T47D (cell line): ENCODE data around the gene ZNF511.

Experiments used
- DNase-seq, 2 experiments: peaks; one replicate each; pipeline versions ENCODE4 v3.0.0 to v3.0.0-alpha.2; 2011 to 2012; ENCODE audit warnings: low read depth in 1 of 2, low spot score in 1 of 2
- JUND ChIP-seq: IDR thresholded peaks from 2 replicates; pipeline ENCODE4 v1.6.1; 2012; ENCODE audit warnings: low read depth
- in situ Hi-C: cut with HindIII; loops from 2 replicates; pipeline ENCODE4 v1.10.0; 2016; ENCODE audit warnings: low sequenced_read_pairs, low pct_unique_long_range_greater_than_20kb

The ZNF511 gene

GRCh38 chr10:133353202-133353959, 44.7 kb downstream of the ZNF511 start:
- TF ChIP-seq JUND = no peak
- in situ Hi-C loops = no loop called here
- DNase-seq = no peak

- in situ Hi-C loops = no loop called here
- no peak for DNase-seq
- TF ChIP-seq JUND = no peak
These were observed 45.4 kb downstream of the ZNF511 start for GRCh38 chr10:133353988-133354605.

- no peak for DNase-seq
- TF ChIP-seq JUND = no peak
- in situ Hi-C loops = no loop called here
These were observed 46.0 kb downstream of the ZNF511 start for GRCh38 chr10:133354672-133355240.

- in situ Hi-C loops = no loop called here
- TF ChIP-seq JUND = no peak
- DNase-seq = no peak
These were observed 46.6 kb downstream of the ZNF511 start for GRCh38 chr10:133355266-133355665.

- DNase-seq = no peak
- in situ Hi-C loops = no loop called here
- TF ChIP-seq JUND = no peak
These were observed 47.3 kb downstream of the ZNF511 start for GRCh38 chr10:133355991-133356390.

GRCh38 chr10:133356549-133357284, 48.0 kb downstream of the ZNF511 start:
- no peak for TF ChIP-seq JUND
- in situ Hi-C loops = no loop called here
- no peak for DNase-seq

- peak in 1 of 2 experiments; percentile 20 for DNase-seq
- in situ Hi-C loops = no loop called here
- TF ChIP-seq JUND = no peak
These were observed 48.8 kb downstream of the ZNF511 start, which contains the start of gene FUOM for GRCh38 chr10:133357285-133358161. Gene FUOM, minus strand, starts transcription at chr10:133358019. Its CDS starts 12 bp downstream, at chr10:133358007.

- in situ Hi-C loops = no loop called here
- TF ChIP-seq JUND = no peak
- no peak for DNase-seq
These were observed 49.6 kb downstream of the ZNF511 start for GRCh38 chr10:133358162-133358924.

GRCh38 chr10:133358925-133359310, 50.2 kb downstream of the ZNF511 start:
- DNase-seq = no peak
- in situ Hi-C loops = no loop called here
- TF ChIP-seq JUND = no peak

GRCh38 chr10:133359554-133359971, 50.8 kb downstream of the ZNF511 start:
- TF ChIP-seq JUND = no peak
- in situ Hi-C loops = no loop called here
- DNase-seq = peak in 1 of 2 experiments; percentile 31

GRCh38 chr10:133359972-133360610, 51.4 kb downstream of the ZNF511 start:
- TF ChIP-seq JUND = no peak
- in situ Hi-C loops = no loop called here
- DNase-seq = no peak
